Dedifferentiated amniotic fluid mesenchymal stem cell (primary cell): ENCODE data around the gene EYS.
"Not testable (repeated sequence)": the region's sequence is repeated elsewhere in the genome, so short reads cannot be mapped to it uniquely, and the experiment has no call there.

Source experiments
- DNase-seq: peaks from one replicate; pipeline ENCODE4 v3.0.0-alpha.2; 2016; ENCODE audit errors: extremely low spot score

The EYS gene

GRCh38 chr6:65633501-65633900 is 73.5 kb downstream of the EYS start:
- DNase-seq: no peak

DNA sequence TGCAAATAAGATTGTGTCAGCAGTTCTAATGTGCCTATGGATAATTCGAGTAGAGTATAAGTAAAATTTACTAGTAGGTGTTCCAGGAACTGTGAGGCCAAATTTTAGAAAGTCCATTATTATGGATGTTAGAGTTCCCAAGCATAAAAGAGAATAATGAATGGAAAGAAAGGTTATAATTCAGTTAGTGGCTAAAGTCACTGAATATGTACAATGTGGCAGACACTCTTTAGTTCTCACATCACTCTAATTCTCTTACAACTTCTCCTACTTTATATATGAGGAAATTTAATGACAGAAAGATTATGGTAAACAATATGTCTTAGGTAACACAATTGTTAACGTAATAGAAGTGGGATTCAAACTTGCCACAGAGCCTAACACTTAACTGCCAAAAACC is 75.3 kb downstream of the EYS start:
- DNase-seq: no peak

GRCh38 chr6:65627434-65627999 is 79.5 kb downstream of the EYS start:
- DNase-seq: not testable (repeated sequence)

GRCh38 chr6:65627015-65627414 is 80.0 kb downstream of the EYS start:
- DNase-seq: no peak

DNA sequence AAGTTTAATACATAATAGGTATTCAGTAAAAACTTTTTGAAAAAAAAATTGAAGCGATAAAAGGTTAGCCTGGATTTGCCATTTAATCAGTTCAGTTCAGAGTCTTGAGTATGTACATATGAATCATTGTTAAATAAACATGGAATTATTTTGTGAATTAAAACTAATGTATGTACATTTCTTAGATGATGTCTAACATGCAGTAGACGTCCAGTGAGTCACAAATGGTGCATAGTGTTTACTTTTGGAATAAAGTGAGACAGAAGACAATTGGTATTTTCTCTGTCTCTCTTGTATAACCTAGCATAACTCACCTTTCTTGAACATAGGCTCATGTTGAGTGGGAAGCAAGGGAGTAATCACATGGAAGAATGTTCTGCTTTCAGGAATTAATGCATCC is 83.5 kb downstream of the EYS start:
- no peak for DNase-seq

DNA sequence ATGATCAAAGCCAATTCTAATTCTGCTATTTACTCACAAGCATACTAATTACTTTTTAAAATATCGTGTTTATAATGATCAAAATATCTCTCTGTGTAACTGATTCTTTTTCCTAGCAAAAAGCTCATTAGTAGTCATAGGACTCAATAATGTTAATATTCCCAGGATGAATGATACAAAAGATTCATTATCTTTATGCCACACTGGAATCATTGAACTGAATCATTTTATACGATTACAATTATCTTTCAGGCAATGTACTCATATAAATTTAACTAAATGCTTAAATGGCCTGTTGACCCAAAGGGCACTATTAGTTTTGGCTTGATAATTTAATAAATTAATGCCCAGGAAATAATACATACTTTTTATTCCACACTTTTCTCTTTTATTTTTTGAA is 96.3 kb downstream of the EYS start:
- no peak for DNase-seq

DNA sequence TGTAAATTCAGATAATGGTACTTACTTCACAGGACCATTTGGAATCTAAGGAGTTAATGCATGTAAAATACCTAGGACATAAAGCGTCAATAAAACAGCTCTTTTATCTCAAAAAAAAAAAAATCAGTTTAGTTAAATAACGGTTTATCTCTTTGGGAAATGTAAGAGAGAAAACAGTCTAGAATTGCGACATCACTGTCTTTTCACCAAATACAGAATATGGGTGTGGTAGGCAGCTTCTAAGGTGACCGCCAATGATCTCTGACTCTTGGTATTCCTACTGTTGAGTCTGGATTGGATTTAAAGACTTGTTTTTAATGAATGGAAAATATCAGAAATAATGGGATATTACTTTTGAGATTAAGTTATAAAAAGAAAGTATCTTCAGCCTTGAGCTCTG is 111.5 kb downstream of the EYS start:
- no peak for DNase-seq

- DNase-seq: no peak
These were observed 136.7 kb downstream of the EYS start for GRCh38 chr6:65570340-65570739.

GRCh38 chr6:65569505-65569904 is 137.5 kb downstream of the EYS start:
- no peak for DNase-seq

DNA sequence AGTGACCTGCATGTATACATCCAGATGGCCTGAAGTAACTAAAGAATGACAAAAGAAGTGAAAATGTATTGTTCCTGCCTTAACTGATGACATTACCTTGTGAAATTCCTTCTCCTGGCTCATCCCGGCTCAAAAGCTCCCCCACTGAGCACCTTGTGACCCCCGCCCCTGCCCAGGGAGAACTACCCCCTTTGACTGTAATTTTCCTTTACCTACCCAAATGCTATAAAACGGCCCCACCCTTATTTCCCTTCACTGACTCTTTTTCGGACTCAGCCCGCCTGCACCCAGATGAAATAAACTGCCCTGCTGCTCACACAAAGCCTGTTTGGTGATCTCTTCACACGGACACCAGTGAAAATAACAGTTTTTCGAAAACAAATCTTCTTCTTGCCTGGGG is 138.0 kb downstream of the EYS start:
- not testable (repeated sequence) for DNase-seq

DNA sequence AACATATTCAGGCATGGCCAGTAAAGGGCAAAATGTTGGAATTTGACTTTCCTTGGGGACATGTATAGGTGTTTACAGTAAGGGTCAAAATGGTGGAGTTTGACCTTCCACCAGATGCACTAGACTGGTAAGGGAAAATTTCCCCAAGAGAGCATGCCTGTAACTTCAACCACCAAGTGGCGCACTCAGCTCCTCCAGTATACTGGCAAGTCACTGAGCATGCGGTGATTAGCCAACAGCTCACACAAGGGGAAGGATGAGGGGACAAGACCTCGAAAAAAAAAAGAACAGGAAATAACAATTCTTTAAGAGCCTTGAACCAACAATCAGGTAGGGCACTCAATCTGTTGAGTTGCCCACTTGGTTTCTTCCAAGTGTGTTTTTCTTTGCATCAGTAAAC is 140.9 kb downstream of the EYS start:
- no peak for DNase-seq

DNA sequence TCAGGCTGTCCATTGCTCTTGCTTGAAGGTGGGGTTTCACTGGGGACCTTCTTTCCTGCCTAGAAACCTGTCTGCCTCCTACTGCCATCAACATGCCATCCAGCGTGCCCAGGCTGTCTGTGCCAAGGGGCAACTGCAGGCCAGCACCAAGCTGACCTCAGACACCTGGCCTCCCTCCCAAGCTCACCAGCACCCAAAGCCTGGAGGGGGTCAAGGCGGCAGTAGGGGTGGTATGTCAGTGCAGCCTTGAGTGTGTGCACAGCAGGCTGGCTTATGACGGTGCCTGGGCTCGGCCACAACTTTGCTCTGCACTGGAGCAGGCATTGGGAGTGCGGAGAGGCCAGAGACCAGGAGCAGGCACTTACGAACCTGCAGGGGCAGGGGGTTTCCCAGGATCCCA is 149.0 kb downstream of the EYS start:
- DNase-seq: no peak

GRCh38 chr6:65557224-65557623 is 149.8 kb downstream of the EYS start:
- no peak for DNase-seq

GRCh38 chr6:65546894-65547293 is 160.1 kb downstream of the EYS start:
- DNase-seq: no peak

DNA sequence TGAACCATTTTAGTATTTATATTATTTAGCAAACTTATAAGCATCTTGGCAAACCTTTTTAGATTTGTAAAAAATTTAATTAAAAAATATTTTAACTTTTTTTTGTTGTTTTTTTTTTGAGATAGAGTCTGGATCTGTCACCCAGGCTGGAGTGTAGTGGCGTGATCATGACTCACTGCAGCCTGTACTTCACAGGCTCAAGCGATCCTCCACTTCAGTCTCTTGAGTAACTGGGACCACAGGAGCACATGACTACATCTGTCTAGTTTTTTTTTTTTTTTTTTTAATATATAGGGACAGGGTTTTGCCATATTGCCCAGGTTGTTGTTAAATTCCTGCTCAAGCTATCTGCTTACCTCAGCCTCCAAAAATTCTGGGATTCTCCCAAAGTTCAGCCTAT is 161.1 kb downstream of the EYS start:
- no peak for DNase-seq

- no peak for DNase-seq
These were observed 168.4 kb downstream of the EYS start for GRCh38 chr6:65538644-65539043.

DNA sequence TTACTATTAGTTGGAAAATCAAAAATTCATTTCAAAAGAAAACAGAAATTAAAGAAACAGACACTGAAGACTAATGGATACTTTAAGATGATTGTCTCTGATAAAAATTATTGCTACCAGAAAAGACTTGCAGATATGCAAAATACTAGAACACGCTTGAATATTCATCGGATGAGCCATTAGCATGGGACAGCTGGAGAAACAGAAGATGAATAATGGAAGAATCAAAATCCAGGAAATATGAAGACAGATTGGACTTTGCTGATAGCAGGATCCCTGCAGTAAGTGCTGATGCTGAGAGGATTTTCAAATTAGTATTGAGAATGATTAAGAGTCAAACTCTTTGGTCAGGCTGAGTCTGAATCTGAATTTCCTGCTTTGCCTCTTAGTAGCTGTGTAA is 169.4 kb downstream of the EYS start:
- no peak for DNase-seq

- DNase-seq: no peak
These were observed 175.5 kb downstream of the EYS start for GRCh38 chr6:65531533-65531932.

DNA sequence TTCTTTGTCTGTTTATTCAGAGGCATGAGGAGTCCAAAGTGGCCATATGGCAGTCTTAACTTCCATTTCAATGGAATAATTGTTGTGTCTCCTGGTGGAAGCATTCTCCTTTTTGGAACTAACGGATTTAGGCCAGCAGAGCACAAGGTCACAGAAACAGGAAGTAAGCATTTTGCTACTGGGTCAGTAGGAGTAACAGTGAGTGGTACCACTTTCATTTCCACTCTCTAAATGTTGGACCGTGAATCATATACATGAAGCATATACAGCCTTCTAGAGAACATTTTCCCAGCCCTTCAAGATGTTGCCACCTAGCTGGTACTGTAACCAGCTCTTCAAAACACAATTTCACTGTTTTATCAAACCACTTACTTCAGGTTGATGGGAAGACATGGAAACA is 182.8 kb downstream of the EYS start:
- DNase-seq: no peak

GRCh38 chr6:65505736-65506135 is 201.3 kb downstream of the EYS start:
- no peak for DNase-seq

DNA sequence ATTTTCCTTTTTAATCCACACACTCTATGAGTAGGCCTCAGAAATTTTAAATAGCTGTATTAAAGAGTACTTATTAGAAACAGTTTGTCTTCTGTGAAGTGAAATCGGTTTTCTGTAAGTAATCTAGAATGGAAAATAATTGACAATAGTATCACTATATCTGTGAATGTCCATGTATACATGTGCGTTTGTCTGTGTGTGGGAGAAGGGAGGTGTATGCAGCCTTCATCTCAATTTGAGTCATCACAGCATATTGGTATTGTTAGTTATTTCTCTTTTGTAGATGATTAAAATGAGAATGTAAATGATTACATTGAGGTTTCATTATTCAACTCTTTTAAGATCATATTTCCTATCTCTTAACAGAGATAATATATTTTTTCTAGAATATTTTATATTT is 206.0 kb downstream of the EYS start:
- no peak for DNase-seq

DNA sequence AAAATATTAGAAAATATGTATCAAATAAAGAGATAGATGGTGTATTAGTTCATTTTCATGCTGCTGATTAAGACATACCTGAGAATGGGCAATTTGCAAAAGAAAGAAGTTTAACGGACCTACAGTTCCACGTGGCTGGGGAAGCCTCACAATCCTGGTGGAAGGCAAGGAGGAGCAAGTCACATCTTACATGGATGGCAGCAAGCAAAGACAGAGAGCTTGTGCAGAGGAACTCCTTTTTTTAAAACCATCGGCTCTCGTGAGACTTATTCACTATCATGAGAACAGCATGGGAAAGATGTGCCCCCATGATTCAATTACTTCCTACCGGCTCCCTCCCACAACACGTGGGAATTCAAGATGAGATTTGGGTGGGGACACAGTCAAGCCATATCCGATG is 223.4 kb downstream of the EYS start:
- not testable (repeated sequence) for DNase-seq

GRCh38 chr6:65469650-65470049 is 237.4 kb downstream of the EYS start:
- no peak for DNase-seq

- DNase-seq: no peak
These were observed 238.7 kb downstream of the EYS start for GRCh38 chr6:65468307-65468706.

DNA sequence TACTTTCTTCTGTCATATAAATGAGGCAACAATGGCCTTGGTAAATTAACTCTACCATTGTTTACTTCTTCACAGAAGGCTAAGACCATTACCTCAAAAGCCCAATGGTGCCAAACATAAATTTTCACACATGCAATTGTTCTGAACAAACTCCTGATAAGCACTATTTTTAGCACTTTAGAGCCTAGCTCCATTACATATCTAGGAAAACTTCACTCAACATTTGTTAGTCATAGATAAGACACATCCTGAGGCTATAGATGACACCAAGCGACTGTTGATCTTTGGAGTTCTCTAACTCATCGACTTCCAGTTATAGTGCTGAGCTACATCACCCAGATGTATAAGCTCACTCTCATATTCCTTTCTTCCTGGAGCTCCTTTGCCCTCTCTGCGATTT is 245.9 kb downstream of the EYS start:
- DNase-seq: no peak
